ENCODE data around the gene BTC.
A peak's percentile ranks its signal among the peaks of the same experiment; 100 is the strongest.
"Not testable (repeated sequence)": the region's sequence is repeated elsewhere in the genome, so short reads cannot be mapped to it uniquely, and the experiment has no call there.

The BTC gene

GRCh38 chr4:74794382-74795010 is at the start of gene BTC:
Gene BTC (minus strand): TSS chr4:74794523. CDS start chr4:74794325, 198 bp downstream.
- Histone ChIP-seq H3K4me1 (ENCODE audit: control insufficient read depth, insufficient read depth, low read length) (peaks cover 21% of the 10 kb centered on the region), H3K9me3 (ENCODE audit: control insufficient read depth in 2 of 2, low read length in 2 of 2) (no peaks in the 10 kb centered on the region), H3K36me3 (ENCODE audit: control insufficient read depth in 2 of 2, insufficient read depth in 2 of 2, low read length in 2 of 2) (no peaks in the 10 kb centered on the region), H3K27me3 (ENCODE audit: control insufficient read depth in 1 of 2, insufficient read depth in 2 of 2, low read length in 2 of 2) (no peaks in the 10 kb centered on the region), H3K9ac (ENCODE audit: low read length in 2 of 2) (peak within 1 kb of the TSS; percentile 79 to 83), H3K27ac (ENCODE audit: low read length) (peak within 1 kb of the TSS; percentile 85), H3K4me3 (ENCODE audit: low read length in 2 of 2) (peak within 1 kb of the TSS; percentile 80 to 84)

GRCh38 chr4:74840936-74841509 is 46.7 kb upstream of the BTC start:
- Histone ChIP-seq H3K4me3 (ENCODE audit: low read length in 2 of 2) (no peak overlapping the region), H3K36me3 (ENCODE audit: control insufficient read depth in 2 of 2, insufficient read depth in 2 of 2, low read length in 2 of 2) (no peaks in the 10 kb centered on the region), H3K27me3 (ENCODE audit: control insufficient read depth in 1 of 2, insufficient read depth in 2 of 2, low read length in 2 of 2) (no peaks in the 10 kb centered on the region), H3K9ac (ENCODE audit: low read length in 2 of 2) (no peak overlapping the region), H3K9me3 (ENCODE audit: control insufficient read depth in 2 of 2, low read length in 2 of 2) (no peaks in the 10 kb centered on the region), H3K27ac (ENCODE audit: low read length) (no peak overlapping the region), H3K4me1 (ENCODE audit: control insufficient read depth, insufficient read depth, low read length) (no peaks in the 10 kb centered on the region)

- H3K9ac ChIP-seq (ENCODE audit: low read length in 2 of 2), result no peak overlapping the region
- no peaks in the 10 kb centered on the region for H3K27me3 ChIP-seq (ENCODE audit: control insufficient read depth in 1 of 2, insufficient read depth in 2 of 2, low read length in 2 of 2)
Measured at GRCh38 chr4:74838746-74839370, 44.5 kb upstream of the BTC start.

GRCh38 chr4:74830928-74831327 is 36.6 kb upstream of the BTC start:
- Histone ChIP-seq H3K4me1 (ENCODE audit: control insufficient read depth, insufficient read depth, low read length) (no peaks in the 10 kb centered on the region), H3K9ac (ENCODE audit: low read length in 2 of 2) (no peak overlapping the region), H3K4me3 (ENCODE audit: low read length in 2 of 2) (no peak overlapping the region), H3K27me3 (ENCODE audit: control insufficient read depth in 1 of 2, insufficient read depth in 2 of 2, low read length in 2 of 2) (no peaks in the 10 kb centered on the region), H3K36me3 (ENCODE audit: control insufficient read depth in 2 of 2, insufficient read depth in 2 of 2, low read length in 2 of 2) (no peaks in the 10 kb centered on the region), H3K9me3 (ENCODE audit: control insufficient read depth in 2 of 2, low read length in 2 of 2) (no peaks in the 10 kb centered on the region), H3K27ac (ENCODE audit: low read length) (no peak overlapping the region)

More at GRCh38 chr4:74838746-74839370, 44.5 kb upstream of the BTC start:
- H3K4me3 ChIP-seq (ENCODE audit: low read length in 2 of 2), result no peak overlapping the region
- no peaks in the 10 kb centered on the region for H3K9me3 ChIP-seq (ENCODE audit: control insufficient read depth in 2 of 2, low read length in 2 of 2)
- no peaks in the 10 kb centered on the region for H3K4me1 ChIP-seq (ENCODE audit: control insufficient read depth, insufficient read depth, low read length)
- H3K27ac ChIP-seq (ENCODE audit: low read length), result no peak overlapping the region
- no peaks in the 10 kb centered on the region for H3K36me3 ChIP-seq (ENCODE audit: control insufficient read depth in 2 of 2, insufficient read depth in 2 of 2, low read length in 2 of 2)

GRCh38 chr4:74823194-74823593 is 28.9 kb upstream of the BTC start:
- H3K27me3 ChIP-seq (ENCODE audit: control insufficient read depth in 1 of 2, insufficient read depth in 2 of 2, low read length in 2 of 2), result no peaks in the 10 kb centered on the region

GRCh38 chr4:74822603-74823002 is 28.3 kb upstream of the BTC start:
- Histone ChIP-seq H3K36me3 (ENCODE audit: control insufficient read depth in 2 of 2, insufficient read depth in 2 of 2, low read length in 2 of 2) (no peaks in the 10 kb centered on the region), H3K4me1 (ENCODE audit: control insufficient read depth, insufficient read depth, low read length) (no peaks in the 10 kb centered on the region), H3K9me3 (ENCODE audit: control insufficient read depth in 2 of 2, low read length in 2 of 2) (no peaks in the 10 kb centered on the region), H3K27ac (ENCODE audit: low read length) (no peak overlapping the region), H3K9ac (ENCODE audit: low read length in 2 of 2) (no peak overlapping the region), H3K4me3 (ENCODE audit: low read length in 2 of 2) (no peak overlapping the region), H3K27me3 (ENCODE audit: control insufficient read depth in 1 of 2, insufficient read depth in 2 of 2, low read length in 2 of 2) (no peaks in the 10 kb centered on the region)

More at GRCh38 chr4:74823194-74823593, 28.9 kb upstream of the BTC start:
- Histone ChIP-seq H3K9me3 (ENCODE audit: control insufficient read depth in 2 of 2, low read length in 2 of 2) (no peaks in the 10 kb centered on the region), H3K4me1 (ENCODE audit: control insufficient read depth, insufficient read depth, low read length) (no peaks in the 10 kb centered on the region), H3K4me3 (ENCODE audit: low read length in 2 of 2) (no peak overlapping the region), H3K27ac (ENCODE audit: low read length) (no peak overlapping the region), H3K9ac (ENCODE audit: low read length in 2 of 2) (no peak overlapping the region), H3K36me3 (ENCODE audit: control insufficient read depth in 2 of 2, insufficient read depth in 2 of 2, low read length in 2 of 2) (no peaks in the 10 kb centered on the region)

- Histone ChIP-seq H3K36me3 (ENCODE audit: control insufficient read depth in 2 of 2, insufficient read depth in 2 of 2, low read length in 2 of 2) (no peaks in the 10 kb centered on the region), H3K9me3 (ENCODE audit: control insufficient read depth in 2 of 2, low read length in 2 of 2) (no peaks in the 10 kb centered on the region), H3K4me1 (ENCODE audit: control insufficient read depth, insufficient read depth, low read length) (no peaks in the 10 kb centered on the region), H3K27ac (ENCODE audit: low read length) (no peak overlapping the region), H3K9ac (ENCODE audit: low read length in 2 of 2) (no peak overlapping the region), H3K4me3 (ENCODE audit: low read length in 2 of 2) (no peak overlapping the region), H3K27me3 (ENCODE audit: control insufficient read depth in 1 of 2, insufficient read depth in 2 of 2, low read length in 2 of 2) (no peaks in the 10 kb centered on the region)
Measured at GRCh38 chr4:74821541-74821940, 27.2 kb upstream of the BTC start.

GRCh38 chr4:74814052-74814451 is 19.7 kb upstream of the BTC start:
- H3K36me3 ChIP-seq (ENCODE audit: control insufficient read depth in 2 of 2, insufficient read depth in 2 of 2, low read length in 2 of 2), result no peaks in the 10 kb centered on the region

GRCh38 chr4:74812056-74812455 is 17.7 kb upstream of the BTC start:
- not testable (repeated sequence) for H3K4me1 ChIP-seq (ENCODE audit: control insufficient read depth, insufficient read depth, low read length); H3K9me3 ChIP-seq (ENCODE audit: control insufficient read depth in 2 of 2, low read length in 2 of 2); H3K27me3 ChIP-seq (ENCODE audit: control insufficient read depth in 1 of 2, insufficient read depth in 2 of 2, low read length in 2 of 2); H3K4me3 ChIP-seq (ENCODE audit: low read length in 2 of 2); H3K36me3 ChIP-seq (ENCODE audit: control insufficient read depth in 2 of 2, insufficient read depth in 2 of 2, low read length in 2 of 2); H3K9ac ChIP-seq (ENCODE audit: low read length in 2 of 2); H3K27ac ChIP-seq (ENCODE audit: low read length)

More at GRCh38 chr4:74814052-74814451, 19.7 kb upstream of the BTC start:
- Histone ChIP-seq H3K4me3 (ENCODE audit: low read length in 2 of 2) (no peak overlapping the region), H3K9me3 (ENCODE audit: control insufficient read depth in 2 of 2, low read length in 2 of 2) (no peaks in the 10 kb centered on the region), H3K9ac (ENCODE audit: low read length in 2 of 2) (no peak overlapping the region), H3K27me3 (ENCODE audit: control insufficient read depth in 1 of 2, insufficient read depth in 2 of 2, low read length in 2 of 2) (no peaks in the 10 kb centered on the region), H3K27ac (ENCODE audit: low read length) (no peak overlapping the region), H3K4me1 (ENCODE audit: control insufficient read depth, insufficient read depth, low read length) (no peaks in the 10 kb centered on the region)

GRCh38 chr4:74805601-74806000 is 11.3 kb upstream of the BTC start:
- Histone ChIP-seq H3K9ac (ENCODE audit: low read length in 2 of 2) (no peak overlapping the region), H3K4me1 (ENCODE audit: control insufficient read depth, insufficient read depth, low read length) (no peaks in the 10 kb centered on the region), H3K27me3 (ENCODE audit: control insufficient read depth in 1 of 2, insufficient read depth in 2 of 2, low read length in 2 of 2) (no peaks in the 10 kb centered on the region), H3K9me3 (ENCODE audit: control insufficient read depth in 2 of 2, low read length in 2 of 2) (no peaks in the 10 kb centered on the region), H3K27ac (ENCODE audit: low read length) (no peak overlapping the region), H3K4me3 (ENCODE audit: low read length in 2 of 2) (no peak overlapping the region), H3K36me3 (ENCODE audit: control insufficient read depth in 2 of 2, insufficient read depth in 2 of 2, low read length in 2 of 2) (no peaks in the 10 kb centered on the region)

GRCh38 chr4:74800310-74800709 is 6.0 kb upstream of the BTC start:
- Histone ChIP-seq H3K9ac (ENCODE audit: low read length in 2 of 2) (no peak overlapping the region), H3K4me1 (ENCODE audit: control insufficient read depth, insufficient read depth, low read length) (no peaks in the 10 kb centered on the region), H3K27ac (ENCODE audit: low read length) (no peak overlapping the region)

More at GRCh38 chr4:74800310-74800709, 6.0 kb upstream of the BTC start:
- Histone ChIP-seq H3K36me3 (ENCODE audit: control insufficient read depth in 2 of 2, insufficient read depth in 2 of 2, low read length in 2 of 2) (no peaks in the 10 kb centered on the region), H3K9me3 (ENCODE audit: control insufficient read depth in 2 of 2, low read length in 2 of 2) (no peaks in the 10 kb centered on the region), H3K27me3 (ENCODE audit: control insufficient read depth in 1 of 2, insufficient read depth in 2 of 2, low read length in 2 of 2) (no peaks in the 10 kb centered on the region), H3K4me3 (ENCODE audit: low read length in 2 of 2) (no peak overlapping the region)

Measured in stomach smooth muscle (tissue), 2 donors.